Astrocyte (in vitro differentiated cells and primary cell): Measurements from ENCODE around the gene CACNA2D4.

ENCODE experiments used
- CTCF ChIP-seq: IDR thresholded peaks from 2 replicates; pipeline ENCODE4 v1.5.1; 2011; ENCODE audit warnings: low read depth, mild to moderate bottlenecking, inconsistent platforms, low read length, moderate library complexity; ENCODE audit not compliant: insufficient read depth
- EZH2 ChIP-seq: IDR thresholded peaks from 2 replicates; pipeline ENCODE4 v1.6.1; 2012; ENCODE audit warnings: mild to moderate bottlenecking, low read length, inconsistent platforms; ENCODE audit not compliant: insufficient read depth

DNA sequence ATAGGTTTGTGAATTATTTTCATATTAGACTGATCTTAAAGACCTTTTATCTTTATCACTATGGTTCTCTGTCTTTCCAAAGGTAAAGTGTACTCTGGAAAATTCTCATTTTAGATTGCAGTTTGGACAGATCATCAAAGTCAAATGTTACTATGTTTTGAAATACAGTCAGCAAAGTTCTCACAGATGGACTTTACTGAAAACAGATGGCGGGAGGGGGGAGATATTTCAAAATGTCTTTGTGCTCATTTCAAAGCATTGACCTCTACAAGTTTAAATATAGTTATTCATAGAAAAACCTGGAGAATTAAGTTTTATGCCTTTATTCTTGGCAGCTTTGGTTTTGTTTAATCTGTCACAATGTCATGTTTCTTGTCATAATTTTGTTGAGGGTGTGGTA lies 149.8 kb downstream of the CACNA2D4 start:
- TF ChIP-seq CTCF, result no peak
- no peak for TF ChIP-seq EZH2
